ENCODE data around the gene TPST1.
"Not testable (repeated sequence)": the region's sequence is repeated elsewhere in the genome, so short reads cannot be mapped to it uniquely, and the experiment has no call there.

The TPST1 gene

DNA sequence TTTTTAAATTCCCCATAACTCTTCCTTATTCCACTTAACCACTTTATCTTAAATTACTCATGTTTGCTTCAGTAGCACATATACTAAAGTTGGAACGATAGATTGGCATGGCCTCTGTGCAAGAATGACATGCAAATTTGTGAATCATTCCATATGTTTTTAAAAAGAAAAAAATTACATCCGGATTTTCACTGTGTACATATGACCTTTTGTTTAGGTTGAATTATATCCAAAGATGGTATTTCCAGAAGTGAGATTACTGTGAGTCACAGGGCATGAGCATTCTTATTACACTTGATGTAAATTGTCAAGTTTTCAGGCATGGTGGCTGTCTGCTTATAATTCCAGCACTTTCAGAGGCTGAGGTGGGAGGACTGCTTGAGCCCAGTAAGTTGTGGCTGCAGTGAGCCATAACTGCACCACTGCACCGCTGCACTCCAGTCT lies 190.0 kb downstream of the TPST1 start:
- not testable (repeated sequence) for DNase-seq

DNA sequence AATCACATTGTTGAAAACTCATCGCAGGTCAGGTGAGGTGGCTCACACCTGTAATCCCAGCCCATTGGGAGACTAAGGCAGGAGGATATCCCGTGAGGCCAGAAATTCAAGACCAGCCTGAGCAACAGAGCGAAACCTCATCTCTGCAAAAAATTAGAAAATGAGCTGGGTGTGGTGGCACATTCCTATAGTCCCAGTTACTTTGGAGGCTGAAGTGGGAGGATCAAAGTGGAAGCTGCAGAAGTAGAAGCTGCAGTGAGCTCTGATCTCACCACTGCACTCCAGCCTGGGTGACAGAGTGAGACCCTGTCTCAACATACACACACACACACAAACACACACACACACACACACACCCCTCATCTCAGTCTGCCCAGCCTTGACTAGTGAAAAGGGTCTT lies 190.9 kb downstream of the TPST1 start:
- DNase-seq: not testable (repeated sequence)

DNA sequence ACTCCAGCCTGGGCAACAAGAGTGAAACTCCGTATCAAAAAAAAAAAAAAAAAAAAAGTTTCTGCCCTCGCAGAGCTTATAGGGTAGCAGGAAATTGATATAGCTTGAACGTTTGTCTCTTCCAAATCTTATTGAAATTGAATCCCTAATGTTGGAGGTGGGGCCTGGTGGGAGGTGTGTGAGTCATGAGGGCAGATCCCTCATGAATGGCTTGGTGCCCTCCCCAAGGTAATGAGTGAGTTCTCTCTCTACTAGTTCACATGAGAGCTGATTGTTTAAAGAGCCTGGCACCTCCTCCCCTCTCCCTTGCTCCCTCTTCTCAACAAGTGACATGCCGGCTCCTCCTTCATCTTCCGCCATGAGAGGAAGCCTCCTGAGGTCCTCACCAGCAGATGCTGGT lies 193.7 kb downstream of the TPST1 start:
- not testable (repeated sequence) for DNase-seq

DNA sequence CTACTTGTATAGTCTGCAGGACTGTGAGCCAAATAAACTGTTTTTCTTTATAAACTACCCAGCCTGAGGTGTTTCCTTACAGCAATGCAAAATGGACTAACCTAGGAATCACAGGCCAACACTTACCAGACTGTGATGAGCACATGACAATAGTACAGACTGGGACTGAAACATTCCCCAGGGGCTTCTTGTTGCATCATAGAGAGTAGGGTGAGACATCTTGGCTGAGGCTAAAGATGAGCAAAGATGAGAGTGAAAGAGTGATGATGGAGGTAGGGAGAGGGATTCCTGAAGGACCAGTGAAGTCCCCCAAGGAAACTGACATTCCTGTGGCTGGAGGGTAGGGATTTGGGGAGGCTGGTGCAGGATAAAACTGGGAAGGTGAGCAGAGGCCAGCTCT lies 194.4 kb downstream of the TPST1 start:
- no peak for DNase-seq

DNA sequence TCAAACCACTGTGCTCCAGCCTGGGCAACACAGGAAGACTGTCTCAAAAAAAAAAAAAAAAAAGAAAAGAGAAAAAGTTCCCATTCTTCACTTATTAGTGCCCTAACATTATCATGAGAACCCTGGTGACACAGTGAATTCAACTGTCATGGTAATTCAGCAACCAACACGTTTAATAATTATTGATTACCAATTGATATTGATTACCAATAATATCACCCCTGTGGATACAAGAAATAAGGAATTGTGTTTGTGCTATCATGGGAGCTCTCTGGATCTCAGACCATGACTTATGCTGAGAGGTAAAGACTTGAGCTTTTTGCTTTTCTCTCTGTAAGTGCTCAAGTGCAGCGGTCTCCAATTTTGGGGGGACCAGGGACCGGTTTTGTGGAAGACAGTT lies 195.3 kb downstream of the TPST1 start:
- DNase-seq: no peak

DNA sequence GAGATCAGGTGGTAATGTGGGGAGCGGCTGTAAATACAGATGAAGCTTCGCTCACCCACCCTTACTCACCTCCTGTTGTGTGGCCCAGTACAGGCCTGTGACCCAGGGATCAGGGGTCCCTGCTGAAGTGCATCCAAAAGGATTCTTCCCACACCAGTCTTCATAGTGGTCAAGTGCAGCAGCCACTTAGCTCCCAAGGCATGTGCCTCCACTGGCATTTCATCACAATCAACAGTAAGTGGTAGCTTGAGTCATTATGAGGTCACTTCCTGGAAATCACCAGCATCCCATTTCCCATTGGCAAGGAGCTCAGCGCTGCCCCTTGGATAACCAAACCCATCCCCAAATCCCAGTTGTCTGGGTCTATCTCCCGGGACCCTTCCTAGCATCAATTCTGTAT lies 196.0 kb downstream of the TPST1 start:
- DNase-seq: not testable (repeated sequence)

DNA sequence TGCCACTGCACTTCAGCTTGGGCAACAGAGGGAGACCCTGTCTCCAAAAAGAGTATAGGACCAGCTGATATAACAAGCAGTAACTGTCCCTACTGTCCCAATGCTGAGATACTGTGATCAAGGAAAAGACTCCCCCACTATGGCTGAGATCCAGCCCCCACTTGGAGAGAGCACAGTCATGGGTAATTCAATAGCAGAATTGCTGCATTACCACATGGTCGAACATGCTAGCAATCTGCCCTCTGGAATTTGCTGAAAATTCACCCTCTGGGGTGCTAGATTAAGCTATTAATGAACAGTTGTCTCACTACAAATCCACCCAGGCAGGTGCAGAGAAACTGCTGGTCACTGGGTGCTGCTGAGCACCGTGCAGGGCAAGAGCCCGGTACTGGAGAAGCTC lies 196.8 kb downstream of the TPST1 start:
- DNase-seq: not testable (repeated sequence)

DNA sequence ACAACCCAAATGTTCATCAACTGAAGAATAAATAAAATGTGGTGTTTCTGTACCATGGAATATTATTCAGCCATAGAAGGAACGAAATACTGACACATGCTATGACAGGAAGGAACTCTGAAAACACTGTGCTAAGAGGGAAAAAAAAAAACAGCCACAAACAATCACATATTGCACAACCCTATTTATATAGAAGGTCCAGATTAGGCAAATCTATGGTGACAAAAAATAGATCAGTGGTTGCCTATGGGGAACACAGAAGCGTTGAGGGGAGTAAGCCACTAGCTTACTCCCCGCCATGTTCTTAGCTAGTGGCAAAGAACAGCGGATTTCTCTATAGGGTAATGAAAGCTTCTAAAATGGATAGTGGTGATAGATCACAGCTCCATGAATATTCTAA lies 198.4 kb downstream of the TPST1 start:
- DNase-seq: no peak

DNA sequence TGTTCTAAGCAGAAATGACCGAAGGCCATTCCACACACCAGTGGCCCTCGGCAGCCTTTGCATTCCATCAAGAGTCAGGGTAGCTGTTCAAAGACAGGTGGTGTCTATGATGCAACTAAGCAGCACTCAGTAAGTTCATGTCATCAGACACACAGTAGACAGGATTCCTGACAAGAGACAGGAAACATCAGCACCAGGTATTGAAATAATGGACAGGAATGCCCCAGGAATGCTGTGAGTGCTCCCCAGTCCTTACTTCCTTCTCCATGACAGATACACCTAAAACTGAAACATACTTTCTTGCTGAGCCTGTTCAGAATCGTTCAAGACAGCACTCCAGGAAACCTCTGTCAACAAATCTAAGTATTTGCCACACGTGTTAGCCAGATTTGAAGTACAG lies 204.4 kb downstream of the TPST1 start:
- no peak for DNase-seq
